Retinal pigment epithelial cell (primary cell): ENCODE data around the gene BRCA2.
"Not testable (repeated sequence)": the region's sequence is repeated elsewhere in the genome, so short reads cannot be mapped to it uniquely, and the experiment has no call there.

Experiments
- DNase-seq: peaks from one replicate; pipeline ENCODE4 v3.0.0-alpha.2; 2010; ENCODE audit warnings: low read depth
- H3K4me3 ChIP-seq: 2 replicates; pipeline ENCODE4 v1.5.1; 2011; ENCODE audit warnings: mild to moderate bottlenecking, low read length, control low read depth, moderate library complexity
- TF ChIP-seq, protein P1 (sequence below): conservative IDR thresholded peaks from 2 replicates; pipeline ENCODE4 v1.5.1; 2011; ENCODE audit warnings: low read depth, low read length, control low read depth, inconsistent platforms

The BRCA2 gene

DNA sequence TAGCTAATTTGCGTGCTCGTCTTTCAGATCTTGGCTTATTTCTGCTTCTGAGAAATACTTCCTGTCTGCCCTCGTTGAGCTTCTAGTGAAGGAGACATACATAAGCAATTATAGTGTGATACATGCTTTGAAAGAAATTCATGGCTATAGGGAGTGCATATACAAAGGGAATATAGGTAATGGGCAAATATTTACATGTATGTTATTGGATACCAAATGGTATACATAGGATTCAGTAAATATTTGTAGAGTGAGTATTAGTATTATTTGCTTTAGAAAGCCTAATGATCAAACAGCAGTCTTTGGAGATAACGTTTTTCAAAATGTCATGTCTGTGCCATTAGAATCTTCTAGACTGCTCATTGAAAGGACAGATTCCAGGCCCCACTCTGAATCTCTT, 5.2 kb downstream of the BRCA2 start:
- TF ChIP-seq, protein P1, sequence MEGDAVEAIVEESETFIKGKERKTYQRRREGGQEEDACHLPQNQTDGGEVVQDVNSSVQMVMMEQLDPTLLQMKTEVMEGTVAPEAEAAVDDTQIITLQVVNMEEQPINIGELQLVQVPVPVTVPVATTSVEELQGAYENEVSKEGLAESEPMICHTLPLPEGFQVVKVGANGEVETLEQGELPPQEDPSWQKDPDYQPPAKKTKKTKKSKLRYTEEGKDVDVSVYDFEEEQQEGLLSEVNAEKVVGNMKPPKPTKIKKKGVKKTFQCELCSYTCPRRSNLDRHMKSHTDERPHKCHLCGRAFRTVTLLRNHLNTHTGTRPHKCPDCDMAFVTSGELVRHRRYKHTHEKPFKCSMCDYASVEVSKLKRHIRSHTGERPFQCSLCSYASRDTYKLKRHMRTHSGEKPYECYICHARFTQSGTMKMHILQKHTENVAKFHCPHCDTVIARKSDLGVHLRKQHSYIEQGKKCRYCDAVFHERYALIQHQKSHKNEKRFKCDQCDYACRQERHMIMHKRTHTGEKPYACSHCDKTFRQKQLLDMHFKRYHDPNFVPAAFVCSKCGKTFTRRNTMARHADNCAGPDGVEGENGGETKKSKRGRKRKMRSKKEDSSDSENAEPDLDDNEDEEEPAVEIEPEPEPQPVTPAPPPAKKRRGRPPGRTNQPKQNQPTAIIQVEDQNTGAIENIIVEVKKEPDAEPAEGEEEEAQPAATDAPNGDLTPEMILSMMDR = no peak
- no peak overlapping the region for H3K4me3 ChIP-seq
- DNase-seq = no peak

DNA sequence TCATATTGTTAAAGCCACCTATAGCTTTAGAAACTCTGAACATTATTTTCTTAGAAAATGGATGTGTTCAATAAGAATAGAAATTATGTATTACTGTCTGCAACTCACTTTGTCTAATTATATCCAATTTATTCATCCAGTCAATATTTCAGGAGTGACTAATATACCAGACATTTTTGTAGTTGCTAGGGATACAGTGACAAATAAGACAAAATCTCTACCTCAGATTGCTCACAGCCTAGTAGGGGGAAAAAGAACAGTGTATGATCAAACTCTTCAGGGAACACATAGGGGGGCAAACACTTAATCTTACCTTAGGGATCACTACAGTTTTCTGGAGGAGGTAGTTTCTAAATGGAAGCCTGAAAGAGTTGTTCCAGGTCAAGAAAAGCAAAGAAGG, 8.6 kb downstream of the BRCA2 start:
- DNase-seq = peak; percentile 18
- no peak overlapping the region for H3K4me3 ChIP-seq
- TF ChIP-seq, protein P1 = no peak

- TF ChIP-seq, protein P1 = no peak
- DNase-seq = no peak
- no peak overlapping the region for H3K4me3 ChIP-seq
Observed at GRCh38 chr13:32330441-32330840, 15.1 kb downstream of the BRCA2 start.

- DNase-seq = no peak
- H3K4me3 ChIP-seq = no peak overlapping the region
- TF ChIP-seq, protein P1 = no peak
Observed at GRCh38 chr13:32334671-32335070, 19.4 kb downstream of the BRCA2 start.

DNA sequence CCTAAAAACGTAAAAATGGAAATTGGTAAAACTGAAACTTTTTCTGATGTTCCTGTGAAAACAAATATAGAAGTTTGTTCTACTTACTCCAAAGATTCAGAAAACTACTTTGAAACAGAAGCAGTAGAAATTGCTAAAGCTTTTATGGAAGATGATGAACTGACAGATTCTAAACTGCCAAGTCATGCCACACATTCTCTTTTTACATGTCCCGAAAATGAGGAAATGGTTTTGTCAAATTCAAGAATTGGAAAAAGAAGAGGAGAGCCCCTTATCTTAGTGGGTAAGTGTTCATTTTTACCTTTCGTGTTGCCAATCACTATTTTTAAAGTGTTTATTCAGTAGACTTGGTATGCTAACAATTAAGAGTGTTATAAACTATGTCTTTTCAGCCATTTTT, 25.6 kb downstream of the BRCA2 start:
- TF ChIP-seq, protein P1 = no peak
- no peak overlapping the region for H3K4me3 ChIP-seq
- DNase-seq = no peak

GRCh38 chr13:32347651-32348050, 32.3 kb downstream of the BRCA2 start:
- no peak overlapping the region for H3K4me3 ChIP-seq
- TF ChIP-seq, protein P1 = no peak
- no peak for DNase-seq

DNA sequence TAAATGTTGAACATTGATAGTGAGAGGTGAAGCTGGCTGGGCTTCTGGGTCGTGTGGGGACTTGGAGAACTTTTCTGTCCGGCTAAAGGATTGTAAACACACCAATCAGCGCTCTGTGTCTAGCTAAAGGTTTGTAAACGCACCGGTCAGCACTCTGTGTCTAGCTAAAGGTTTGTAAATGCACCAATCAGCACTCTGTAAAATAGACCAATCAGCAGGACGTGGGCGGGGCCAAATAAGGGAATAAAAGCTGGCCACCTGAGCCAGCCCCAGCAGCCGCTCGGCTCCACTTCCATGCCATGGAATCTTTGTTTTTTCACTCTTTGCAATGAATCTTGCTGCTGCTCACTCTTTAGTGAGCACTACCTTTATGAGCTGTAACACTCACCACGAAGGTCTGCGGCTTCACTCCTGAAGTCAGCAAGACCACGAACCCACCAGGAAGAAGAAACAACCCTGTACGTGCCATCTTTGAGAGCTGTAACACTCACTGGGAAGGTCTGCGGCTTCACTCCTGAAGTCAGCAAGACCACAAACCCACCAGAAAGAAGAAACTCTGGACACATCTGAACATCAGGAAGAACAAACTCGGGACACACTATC, 35.6 kb downstream of the BRCA2 start:
- DNase-seq, H3K4me3 ChIP-seq: not testable (repeated sequence)
